Measurements from ENCODE around the gene JARID2.

DNA sequence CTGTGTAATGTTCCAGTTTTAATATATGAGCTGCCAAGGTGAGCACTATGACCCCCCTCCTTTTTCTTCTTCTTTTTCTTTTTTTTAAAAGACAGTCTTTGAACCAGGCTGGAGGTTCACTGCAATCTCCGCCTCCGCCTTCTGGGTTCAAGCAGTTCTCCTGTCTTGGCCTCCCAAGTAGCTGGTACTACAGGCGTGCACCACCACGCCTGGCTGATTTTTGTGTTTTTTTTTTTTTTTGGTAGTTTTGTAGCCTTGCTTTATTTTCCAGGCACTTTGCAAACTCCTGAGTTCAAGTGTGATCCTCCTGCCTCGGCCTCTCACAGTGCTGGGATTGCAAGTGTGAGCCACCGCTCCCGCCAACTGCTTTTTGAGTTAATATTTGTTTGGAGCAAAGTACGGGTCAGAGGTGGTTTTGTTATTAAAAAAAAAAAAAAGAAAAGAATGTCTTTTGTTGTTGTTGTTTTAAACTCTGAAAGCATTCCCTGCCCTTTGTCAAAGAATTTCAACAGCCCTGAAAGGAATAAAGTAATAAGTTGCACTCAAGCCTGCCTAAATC lies 78.6 kb downstream of the JARID2 start:
- TF ChIP-seq POLR2A (IDR thresholded peaks at IDR 0.05) (no peak), POLR2AphosphoS5 (IDR thresholded peaks at IDR 0.05) (no peak)
- TF ChIP-seq, protein P1, sequence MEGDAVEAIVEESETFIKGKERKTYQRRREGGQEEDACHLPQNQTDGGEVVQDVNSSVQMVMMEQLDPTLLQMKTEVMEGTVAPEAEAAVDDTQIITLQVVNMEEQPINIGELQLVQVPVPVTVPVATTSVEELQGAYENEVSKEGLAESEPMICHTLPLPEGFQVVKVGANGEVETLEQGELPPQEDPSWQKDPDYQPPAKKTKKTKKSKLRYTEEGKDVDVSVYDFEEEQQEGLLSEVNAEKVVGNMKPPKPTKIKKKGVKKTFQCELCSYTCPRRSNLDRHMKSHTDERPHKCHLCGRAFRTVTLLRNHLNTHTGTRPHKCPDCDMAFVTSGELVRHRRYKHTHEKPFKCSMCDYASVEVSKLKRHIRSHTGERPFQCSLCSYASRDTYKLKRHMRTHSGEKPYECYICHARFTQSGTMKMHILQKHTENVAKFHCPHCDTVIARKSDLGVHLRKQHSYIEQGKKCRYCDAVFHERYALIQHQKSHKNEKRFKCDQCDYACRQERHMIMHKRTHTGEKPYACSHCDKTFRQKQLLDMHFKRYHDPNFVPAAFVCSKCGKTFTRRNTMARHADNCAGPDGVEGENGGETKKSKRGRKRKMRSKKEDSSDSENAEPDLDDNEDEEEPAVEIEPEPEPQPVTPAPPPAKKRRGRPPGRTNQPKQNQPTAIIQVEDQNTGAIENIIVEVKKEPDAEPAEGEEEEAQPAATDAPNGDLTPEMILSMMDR (IDR thresholded peaks at IDR 0.05) = no peak
